Measurements from ENCODE around the gene PRR27. TPM values are rescaled to one million over a fixed set of nuclear protein-coding genes. Genes with fewer than 3 reads are reported as not detected.
"Not testable (repeated sequence)": the region's sequence is repeated elsewhere in the genome, so short reads cannot be mapped to it uniquely, and the experiment has no call there.

PRR27 gene
- total RNA-seq, 1 donor from 2014 or later: not detected

- no peak for ATAC-seq
- intact Hi-C loops (cut with DNase I): no loop called here
Observed at GRCh38 chr4:70192895-70193294, 38.9 kb downstream of the PRR27 start.

GRCh38 chr4:70195425-70195824 is 41.4 kb downstream of the PRR27 start, which contains the start of gene ODAM:
ODAM (plus strand) TSS chr4:70195725; CDS start chr4:70196544, 819 bp downstream.
- intact Hi-C loops (cut with DNase I): no loop called here
- ATAC-seq: no peak
- DNase-seq (ENCODE audit: low spot score): no peak

More at GRCh38 chr4:70192895-70193294, 38.9 kb downstream of the PRR27 start:
- DNase-seq (ENCODE audit: low spot score): no peak

- DNase-seq (ENCODE audit: low spot score) (no peak), ATAC-seq (no peak)
- intact Hi-C loops (cut with DNase I): no loop called here
Observed at GRCh38 chr4:70196857-70197256, 42.8 kb downstream of the PRR27 start.

- DNase-seq (ENCODE audit: low spot score): no peak
- intact Hi-C loops (cut with DNase I): no loop called here
- ATAC-seq: no peak
Observed at GRCh38 chr4:70197842-70198241, 43.8 kb downstream of the PRR27 start.

GRCh38 chr4:70203601-70204000 is 49.6 kb downstream of the PRR27 start:
- intact Hi-C loops (cut with DNase I): no loop called here
- ATAC-seq (no peak), DNase-seq (ENCODE audit: low spot score) (no peak)

GRCh38 chr4:70212752-70213151 is 58.7 kb downstream of the PRR27 start:
- intact Hi-C loops (cut with DNase I); DNase-seq (ENCODE audit: low spot score); ATAC-seq: not testable (repeated sequence)

Other genes starting within 250 kb of the PRR27 start
- not detected for gene CSN1S1, start 223.2 kb upstream of the PRR27 start, total RNA-seq
- not detected for gene CSN2, start 188.5 kb upstream of the PRR27 start, total RNA-seq
- not detected for gene STATH, start 158.3 kb upstream of the PRR27 start, total RNA-seq
- gene HTN3, start 125.8 kb upstream of the PRR27 start, total RNA-seq: not detected
- not detected for gene HTN1, start 103.8 kb upstream of the PRR27 start, total RNA-seq
- gene ODAM, start 41.5 kb downstream of the PRR27 start, total RNA-seq: not detected
- not detected for gene FDCSP, start 71.9 kb downstream of the PRR27 start, total RNA-seq
- not detected for gene CSN3, start 88.4 kb downstream of the PRR27 start, total RNA-seq
- gene CABS1, start 180.7 kb downstream of the PRR27 start, total RNA-seq: not detected
- not detected for gene SMR3A, start 206.5 kb downstream of the PRR27 start, total RNA-seq
- not detected for gene SMR3B, start 228.9 kb downstream of the PRR27 start, total RNA-seq
- gene OPRPN, start 243.7 kb downstream of the PRR27 start, total RNA-seq: not detected